Activated CD8-positive, alpha-beta memory T cell treated with anti-CD3 and anti-CD28 coated beads, Interleukin-2, amount 50 U/mL, for 24 hours (primary cell): ENCODE data around the gene CABCOCO1.

Experiments used
- DNase-seq: peaks from one replicate; pipeline ENCODE4 v3.0.0-alpha.2; 2020; ENCODE audit errors: extremely low read depth

CABCOCO1 gene

GRCh38 chr10:61815496-61815895, 152.8 kb downstream of the CABCOCO1 start:
- no peak for DNase-seq
